IMR-90 (cell line): ENCODE data around the gene PTPRC. TPM values are rescaled to one million over a fixed set of nuclear protein-coding genes. Genes with fewer than 3 reads are reported as not detected.

Experiments
- ATAC-seq: fragments of 200-7000 bp; cut with Tn5 transposase; 2 replicates; pipeline ENCODE4 v1.9.1; 2020; ENCODE audit warnings: low read depth, mild to moderate bottlenecking, moderate library complexity
- BruUV-seq: library from RNA; stranded (reverse); fragments of 400-500 nt; replicated peaks from 2 replicates; lab custom pipeline; 2021; lab: Mats Ljungman, UMichigan
- CTCF ChIA-PET: fragments of 300-600 bp; formaldehyde crosslinking; extraction: SDS; loops from one replicate; lab custom pipeline; 2021; ENCODE audit warnings: antibody characterized with exemption; lab: Yijun Ruan, JAX
- POLR2A ChIA-PET: fragments of 300-600 bp; sonication (Branson Sonifier 250); formaldehyde crosslinking; loops from one replicate; lab custom pipeline; 2022; ENCODE audit warnings: antibody characterized with exemption; ENCODE audit not compliant: unreplicated experiment; lab: Charles Lee
- DNase-seq: peaks from one replicate; pipeline ENCODE4 v3.0.0; 2013
- H2AFZ ChIP-seq: replicated peaks from 2 replicates; pipeline ENCODE3; 2013; ENCODE audit warnings: low read length, mild to moderate bottlenecking; ENCODE audit not compliant: poor library complexity
- H2AK5ac ChIP-seq: 2 replicates; pipeline ENCODE4 v1.6.1; 2013; ENCODE audit warnings: low read depth, low read length, inconsistent platforms
- H2AK9ac ChIP-seq: replicated peaks from 2 replicates; pipeline ENCODE3; 2013; ENCODE audit warnings: mild to moderate bottlenecking, low read depth, low read length, moderate library complexity; ENCODE audit not compliant: poor library complexity
- H2BK120ac ChIP-seq: 2 replicates; pipeline ENCODE4 v1.6.1; 2013; ENCODE audit warnings: low read depth, low read length, inconsistent platforms
- H2BK15ac ChIP-seq: 3 replicates; pipeline ENCODE4 v1.6.1; 2013; ENCODE audit warnings: low read depth, low read length, inconsistent platforms
- H2BK20ac ChIP-seq: 2 replicates; pipeline ENCODE4 v1.6.1; 2013; ENCODE audit warnings: low read depth, mild to moderate bottlenecking, inconsistent platforms, low read length, moderate library complexity
- H2BK5ac ChIP-seq: 2 replicates; pipeline ENCODE4 v1.6.1; 2013; ENCODE audit warnings: mild to moderate bottlenecking, low read depth, low read length, inconsistent platforms; ENCODE audit not compliant: poor library complexity, severe bottlenecking
- H3K14ac ChIP-seq: replicated peaks from 2 replicates; pipeline ENCODE4 v1.6.1; 2013; ENCODE audit warnings: low read depth, low read length, inconsistent platforms
- H3K18ac ChIP-seq: 2 replicates; pipeline ENCODE4 v1.6.1; 2013; ENCODE audit warnings: low read depth, low read length, control low read depth
- H3K23ac ChIP-seq: 2 replicates; pipeline ENCODE4 v1.6.1; 2013; ENCODE audit warnings: low read depth, low read length, inconsistent platforms
- H3K27ac ChIP-seq: 2 replicates; pipeline ENCODE4 v1.5.1; 2013; ENCODE audit warnings: mild to moderate bottlenecking, control low read depth, low read length; ENCODE audit not compliant: insufficient read depth
- H3K27me3 ChIP-seq: 2 replicates; pipeline ENCODE4 v1.6.1; 2013; ENCODE audit warnings: low read length; ENCODE audit not compliant: control insufficient read depth, insufficient read depth
- H3K36me3 ChIP-seq: 2 replicates; pipeline ENCODE4 v1.6.1; 2013; ENCODE audit warnings: low read length, mixed read lengths; ENCODE audit not compliant: control insufficient read depth, insufficient read depth
- H3K4ac ChIP-seq: 2 replicates; pipeline ENCODE4 v1.6.1; 2013; ENCODE audit warnings: low read depth, low read length, inconsistent platforms
- H3K4me1 ChIP-seq: 2 replicates; pipeline ENCODE4 v1.6.1; 2013; ENCODE audit warnings: low read length, mixed read lengths; ENCODE audit not compliant: control insufficient read depth, insufficient read depth
- H3K4me2 ChIP-seq: 2 replicates; pipeline ENCODE4 v1.6.1; 2013; ENCODE audit warnings: low read depth, mild to moderate bottlenecking, control low read depth, low read length, moderate library complexity
- H3K4me3 ChIP-seq: 2 replicates; pipeline ENCODE4 v1.5.1; 2013; ENCODE audit warnings: low read depth, mild to moderate bottlenecking, control low read depth, low read length, moderate library complexity; ENCODE audit not compliant: insufficient read depth
- H3K56ac ChIP-seq: 2 replicates; pipeline ENCODE4 v1.6.1; 2013; ENCODE audit warnings: low read length, inconsistent platforms; ENCODE audit not compliant: insufficient read depth; ENCODE audit errors: extremely low read depth
- H3K79me1 ChIP-seq, 2 experiments: 2 replicates each; pipeline ENCODE4 v1.6.1; 2013; ENCODE audit warnings: low read length in 2 of 2, inconsistent platforms in 1 of 2, low read depth in 1 of 2
- H3K9ac ChIP-seq: 2 replicates; pipeline ENCODE4 v1.6.1; 2013; ENCODE audit warnings: low read depth, low read length, control low read depth
- H3K9me1 ChIP-seq: 2 replicates; pipeline ENCODE4 v1.6.1; 2013; ENCODE audit warnings: low read length, inconsistent platforms; ENCODE audit not compliant: insufficient read depth
- H3K9me3 ChIP-seq: 2 replicates; pipeline ENCODE4 v1.6.1; 2013; ENCODE audit warnings: low read length; ENCODE audit not compliant: control insufficient read depth, insufficient read depth
- H4K20me1 ChIP-seq: 2 replicates; pipeline ENCODE4 v1.6.1; 2013; ENCODE audit warnings: low read length, inconsistent platforms; ENCODE audit not compliant: insufficient read depth
- H4K5ac ChIP-seq: 2 replicates; pipeline ENCODE4 v1.6.1; 2013; ENCODE audit warnings: mild to moderate bottlenecking, low read depth, low read length, control low read depth
- H4K8ac ChIP-seq, 2 experiments: 2 replicates each; pipeline ENCODE4 v1.6.1; 2013; ENCODE audit warnings: low read depth in 2 of 2, low read length in 2 of 2, control low read depth in 1 of 2, inconsistent platforms in 1 of 2
- H4K91ac ChIP-seq: 2 replicates; pipeline ENCODE4 v1.6.1; 2013; ENCODE audit warnings: low read depth, low read length, inconsistent platforms; ENCODE audit not compliant: insufficient read depth
- BHLHE40 ChIP-seq: fragments of 150-350 bp; IDR thresholded peaks from 2 replicates; pipeline ENCODE4 v1.6.1; 2016; ENCODE audit warnings: mild to moderate bottlenecking, low read depth, low read length
- CEBPB ChIP-seq: IDR thresholded peaks from 2 replicates; pipeline ENCODE4 v1.6.1; 2012; ENCODE audit warnings: low read depth, low read length, improper control_type of control experiment
- CHD1 ChIP-seq: IDR thresholded peaks from 2 replicates; pipeline ENCODE4 v1.6.1; 2012; ENCODE audit warnings: low read depth, low read length, improper control_type of control experiment
- FOS ChIP-seq: fragments of 150-350 bp; IDR thresholded peaks from 2 replicates; pipeline ENCODE4 v1.6.1; 2016; ENCODE audit warnings: low read depth, low read length
- MAFK ChIP-seq: IDR thresholded peaks from 2 replicates; pipeline ENCODE4 v1.6.1; 2012; ENCODE audit warnings: low read depth, low read length, improper control_type of control experiment
- MAZ ChIP-seq: IDR thresholded peaks from 2 replicates; pipeline ENCODE4 v1.6.1; 2012; ENCODE audit warnings: low read depth, mild to moderate bottlenecking, low read length, improper control_type of control experiment, moderate library complexity, borderline replicate concordance
- MXI1 ChIP-seq: IDR thresholded peaks from 2 replicates; pipeline ENCODE4 v1.6.1; 2012; ENCODE audit warnings: low read depth, mild to moderate bottlenecking, low read length, moderate library complexity, borderline replicate concordance
- NFE2L2 ChIP-seq: fragments of 150-350 bp; IDR thresholded peaks from 2 replicates; pipeline ENCODE4 v1.6.1; 2016; ENCODE audit warnings: low read depth, mild to moderate bottlenecking, low read length
- POLR2A ChIP-seq: IDR thresholded peaks from 2 replicates; pipeline ENCODE4 v1.6.1; 2012; ENCODE audit warnings: mild to moderate bottlenecking, low read depth, low read length
- RAD21 ChIP-seq: IDR thresholded peaks from 2 replicates; pipeline ENCODE4 v1.6.1; 2012; ENCODE audit warnings: low read length, improper control_type of control experiment
- RCOR1 ChIP-seq: IDR thresholded peaks from 2 replicates; pipeline ENCODE4 v1.6.1; 2012; ENCODE audit warnings: mild to moderate bottlenecking, low read length, improper control_type of control experiment; ENCODE audit not compliant: insufficient replicate concordance
- RFX5 ChIP-seq: IDR thresholded peaks from 2 replicates; pipeline ENCODE4 v1.8.0; 2012; ENCODE audit warnings: low read depth, mild to moderate bottlenecking, low read length, moderate library complexity
- SMC3 ChIP-seq: fragments of 150-350 bp; IDR thresholded peaks from 2 replicates; pipeline ENCODE4 v1.6.1; 2016; ENCODE audit warnings: low read depth, mild to moderate bottlenecking, antibody characterized with exemption, low read length, moderate library complexity
- WGBS, 2 experiments: methylation state at CpG; one replicate each; pipeline versions ENCODE4 v1.1.5 to v1.1.7; 2013; ENCODE audit warnings: missing lambda C conversion rate in 2 of 2; ENCODE audit not compliant: insufficient read length in 1 of 2; ENCODE audit errors: extremely low coverage in 2 of 2; 5-methylcytosine and 5-hydroxymethylcytosine counted together
- dilution Hi-C: fragments of 300-500 bp; cut with HindIII; formaldehyde crosslinking; loops from one replicate; pipeline ENCODE4 v1.14.3; 2018; ENCODE audit warnings: low sequenced_read_pairs; ENCODE audit not compliant: unreplicated experiment
- in situ Hi-C: fragments of 300-500 bp; cut with MboI; formaldehyde crosslinking; loops from 3 replicates; pipeline ENCODE4 v1.14.3; 2019; ENCODE audit warnings: low sequenced_read_pairs, inconsistent platforms, mixed read lengths
- intact Hi-C: fragments of 100-400 bp; cut with micrococcal nuclease; formaldehyde crosslinking; loops from 2 replicates; pipeline ENCODE4 v1.10.0; 2022
- polyA plus RNA-seq, 3 experiments: library from polyadenylated mRNA; depleted of rRNA; stranded (reverse); fragments of >200 nt; gene quantifications; 2 replicates each; pipeline ENCODE4 v1.2.3, GENCODE V29; 2012; ENCODE audit warnings: low replicate concordance in 1 of 3
- total RNA-seq: library from RNA; depleted of rRNA; stranded (reverse); fragments of >200 nt; gene quantifications from 2 replicates; pipeline ENCODE4 v1.2.3, GENCODE V29; 2012
- TF ChIP-seq, protein P1 (sequence below): fragments of 150-350 bp; IDR thresholded peaks from 2 replicates; pipeline ENCODE4 v1.6.1; 2016; ENCODE audit warnings: low read depth, mild to moderate bottlenecking, low read length, moderate library complexity, borderline replicate concordance
- TF ChIP-seq, protein P2 (sequence below): conservative IDR thresholded peaks from 2 replicates; pipeline ENCODE4 v1.5.1; 2012; ENCODE audit warnings: mild to moderate bottlenecking, low read depth, low read length, improper control_type of control experiment
- TF ChIP-seq, protein P3 (sequence below): fragments of 150-350 bp; IDR thresholded peaks from 2 replicates; pipeline ENCODE4 v1.6.1; 2017; ENCODE audit warnings: mild to moderate bottlenecking, antibody characterized with exemption, low read length, low read depth

Gene PTPRC
- total and polyA plus RNA-seq, 2 of the 4 experiments (the other 2 are of a cell fraction) = not detected

DNA sequence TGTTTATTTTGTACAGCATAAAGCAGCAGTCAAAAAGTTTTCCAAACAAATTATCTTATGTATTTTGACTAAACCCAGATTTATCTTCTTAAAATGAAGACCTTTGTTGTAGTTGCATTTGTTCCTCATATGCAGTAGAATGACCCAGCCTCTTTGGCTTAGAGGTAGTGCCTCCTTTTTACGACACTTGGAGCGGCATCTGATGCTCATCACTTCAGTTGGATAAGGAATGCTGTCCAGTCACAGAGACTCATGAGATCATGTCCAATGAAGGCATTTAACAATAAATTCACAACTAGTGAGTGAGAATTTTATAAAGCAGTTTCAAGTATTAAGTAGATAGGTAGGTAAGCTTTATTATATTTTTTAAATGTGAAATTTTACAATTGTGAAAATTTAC lies 35.2 kb downstream of the PTPRC start:
- Histone ChIP-seq H3K4me2 (no peak overlapping the region), H3K9ac (no peak overlapping the region), H2AFZ (no peak overlapping the region), H2AK9ac (no peak overlapping the region), H2BK15ac (peak overlapping the region; percentile 6; the same call in 1 of the 3 replicates), H3K23ac (no peak overlapping the region), H2BK5ac (no peak overlapping the region), H4K8ac (no peak overlapping the region; a peak in 1 of 4 replicates), H4K5ac (peak overlapping the region; percentile 71; the same call in 1 of the 2 replicates), H3K9me1 (no peaks in the 10 kb centered on the region), H3K9me3 (no peaks in the 10 kb centered on the region), H4K91ac (no peak overlapping the region), H3K14ac (no peak overlapping the region), H3K27ac (no peak overlapping the region), H2BK120ac (peak overlapping the region; percentile 11; the same call in 1 of the 2 replicates), H2AK5ac (peak overlapping the region; percentile 10; the same call in 1 of the 2 replicates), H3K27me3 (no peaks in the 10 kb centered on the region), H3K4ac (no peak overlapping the region), H3K56ac (no peak overlapping the region), H3K36me3 (no peaks in the 10 kb centered on the region), H3K4me1 (peaks cover 3% of the 10 kb centered on the region; the same call in 1 of the 2 replicates), H4K20me1 (no peaks in the 10 kb centered on the region), H3K4me3 (no peak overlapping the region), H2BK20ac (peak overlapping the region; percentile 16; the same call in 1 of the 2 replicates), H3K79me1 (no peaks in the 10 kb centered on the region), H3K18ac (peak overlapping the region; percentile 80; the same call in 1 of the 2 replicates)
- CTCF ChIA-PET = no interaction called here
- no CpG with 5 or more reads among the region's 2 CpGs for WGBS, 2 experiments
- TF ChIP-seq, protein P1, sequence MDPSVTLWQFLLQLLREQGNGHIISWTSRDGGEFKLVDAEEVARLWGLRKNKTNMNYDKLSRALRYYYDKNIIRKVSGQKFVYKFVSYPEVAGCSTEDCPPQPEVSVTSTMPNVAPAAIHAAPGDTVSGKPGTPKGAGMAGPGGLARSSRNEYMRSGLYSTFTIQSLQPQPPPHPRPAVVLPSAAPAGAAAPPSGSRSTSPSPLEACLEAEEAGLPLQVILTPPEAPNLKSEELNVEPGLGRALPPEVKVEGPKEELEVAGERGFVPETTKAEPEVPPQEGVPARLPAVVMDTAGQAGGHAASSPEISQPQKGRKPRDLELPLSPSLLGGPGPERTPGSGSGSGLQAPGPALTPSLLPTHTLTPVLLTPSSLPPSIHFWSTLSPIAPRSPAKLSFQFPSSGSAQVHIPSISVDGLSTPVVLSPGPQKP = no peak
- TF ChIP-seq BHLHE40 (no peak), MAZ (no peak), MXI1 (no peak), CHD1 (no peak), CEBPB (no peak), RCOR1 (no peak), RFX5 (no peak), MAFK (no peak), FOS (no peak), NFE2L2 (no peak), POLR2A (no peak), SMC3 (no peak), RAD21 (no peak)
- TF ChIP-seq, protein P2, sequence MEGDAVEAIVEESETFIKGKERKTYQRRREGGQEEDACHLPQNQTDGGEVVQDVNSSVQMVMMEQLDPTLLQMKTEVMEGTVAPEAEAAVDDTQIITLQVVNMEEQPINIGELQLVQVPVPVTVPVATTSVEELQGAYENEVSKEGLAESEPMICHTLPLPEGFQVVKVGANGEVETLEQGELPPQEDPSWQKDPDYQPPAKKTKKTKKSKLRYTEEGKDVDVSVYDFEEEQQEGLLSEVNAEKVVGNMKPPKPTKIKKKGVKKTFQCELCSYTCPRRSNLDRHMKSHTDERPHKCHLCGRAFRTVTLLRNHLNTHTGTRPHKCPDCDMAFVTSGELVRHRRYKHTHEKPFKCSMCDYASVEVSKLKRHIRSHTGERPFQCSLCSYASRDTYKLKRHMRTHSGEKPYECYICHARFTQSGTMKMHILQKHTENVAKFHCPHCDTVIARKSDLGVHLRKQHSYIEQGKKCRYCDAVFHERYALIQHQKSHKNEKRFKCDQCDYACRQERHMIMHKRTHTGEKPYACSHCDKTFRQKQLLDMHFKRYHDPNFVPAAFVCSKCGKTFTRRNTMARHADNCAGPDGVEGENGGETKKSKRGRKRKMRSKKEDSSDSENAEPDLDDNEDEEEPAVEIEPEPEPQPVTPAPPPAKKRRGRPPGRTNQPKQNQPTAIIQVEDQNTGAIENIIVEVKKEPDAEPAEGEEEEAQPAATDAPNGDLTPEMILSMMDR = no peak
- TF ChIP-seq, protein P3, sequence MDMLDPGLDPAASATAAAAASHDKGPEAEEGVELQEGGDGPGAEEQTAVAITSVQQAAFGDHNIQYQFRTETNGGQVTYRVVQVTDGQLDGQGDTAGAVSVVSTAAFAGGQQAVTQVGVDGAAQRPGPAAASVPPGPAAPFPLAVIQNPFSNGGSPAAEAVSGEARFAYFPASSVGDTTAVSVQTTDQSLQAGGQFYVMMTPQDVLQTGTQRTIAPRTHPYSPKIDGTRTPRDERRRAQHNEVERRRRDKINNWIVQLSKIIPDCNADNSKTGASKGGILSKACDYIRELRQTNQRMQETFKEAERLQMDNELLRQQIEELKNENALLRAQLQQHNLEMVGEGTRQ = no peak
- no TSS peak for BruUV-seq
- dilution Hi-C loops (no loop called here), in situ Hi-C loops (loop anchor here (10.0 kb wide), 1 partner anchor 189 kb away; no protein-coding TSS in a partner anchor), intact Hi-C loops (no loop called here)
- ATAC-seq (no peak), DNase-seq (no peak)
- POLR2A ChIA-PET = no interaction called here
